ENCODE data around the gene CAPG. TPM values are rescaled to one million over a fixed set of nuclear protein-coding genes. Genes with fewer than 3 reads are reported as not detected.
"Not testable (repeated sequence)": the region's sequence is repeated elsewhere in the genome, so short reads cannot be mapped to it uniquely, and the experiment has no call there.

CAPG gene
- total RNA-seq, 2 experiments from 2014 or later: 299 to 387 TPM

DNA sequence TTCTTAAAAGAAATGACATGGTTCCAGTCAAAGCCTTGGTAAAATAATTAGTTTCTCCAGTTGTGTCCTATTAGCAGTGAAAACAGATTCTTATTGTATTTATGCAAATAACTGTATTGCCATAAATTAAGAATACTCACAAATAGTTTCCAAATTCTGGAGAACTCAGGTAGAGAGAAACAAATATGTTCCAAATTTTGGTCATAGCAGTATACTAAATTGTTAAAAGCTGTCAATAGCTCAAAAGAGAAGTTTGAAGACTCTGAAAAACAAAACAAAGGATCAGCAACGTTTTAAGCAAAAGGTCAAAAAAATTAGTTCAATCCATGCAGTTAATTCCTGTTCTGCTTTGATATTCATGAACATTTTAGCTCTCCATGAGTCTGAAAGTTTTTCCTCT, 30.1 kb downstream of the CAPG start:
- Mint-ChIP-seq H3K9me3 (peaks cover 8% of the 10 kb centered on the region), H3K4me1 (no peaks in the 10 kb centered on the region), H3K27me3 (no peaks in the 10 kb centered on the region), H3K4me3 (no peak overlapping the region), H3K27ac (no peak overlapping the region), H3K36me3 (ENCODE audit: low read depth) (peaks cover 46% of the 10 kb centered on the region)
- CTCF ChIA-PET: interaction anchor here (0.5 to 1.3 kb wide), 2 partner anchors 14 to 32 kb away, joined by 3 to 4 read pairs; no protein-coding TSS in a partner anchor
- DNase-seq: no peak
- POLR2A ChIA-PET: interaction anchor here (0.6 kb wide), 1 partner anchor 345 kb away, joined by 3 read pairs; no protein-coding TSS in a partner anchor

- ChIA-PET CTCF (no interaction called here), POLR2A (no interaction called here)
- no peaks in the 10 kb centered on the region for H3K27me3 Mint-ChIP-seq
- H3K4me1 Mint-ChIP-seq: no peaks in the 10 kb centered on the region
- H3K4me3 Mint-ChIP-seq: no peak overlapping the region
- no peak overlapping the region for H3K27ac Mint-ChIP-seq
- peaks cover 8% of the 10 kb centered on the region for H3K9me3 Mint-ChIP-seq
- DNase-seq: no peak
- H3K36me3 Mint-ChIP-seq (ENCODE audit: low read depth): peaks cover 47% of the 10 kb centered on the region
These were observed 31.9 kb downstream of the CAPG start for GRCh38 chr2:85378257-85378656.

- peaks cover 48% of the 10 kb centered on the region for H3K36me3 Mint-ChIP-seq (ENCODE audit: low read depth)
These were observed 33.1 kb downstream of the CAPG start for GRCh38 chr2:85377083-85377482.

DNA sequence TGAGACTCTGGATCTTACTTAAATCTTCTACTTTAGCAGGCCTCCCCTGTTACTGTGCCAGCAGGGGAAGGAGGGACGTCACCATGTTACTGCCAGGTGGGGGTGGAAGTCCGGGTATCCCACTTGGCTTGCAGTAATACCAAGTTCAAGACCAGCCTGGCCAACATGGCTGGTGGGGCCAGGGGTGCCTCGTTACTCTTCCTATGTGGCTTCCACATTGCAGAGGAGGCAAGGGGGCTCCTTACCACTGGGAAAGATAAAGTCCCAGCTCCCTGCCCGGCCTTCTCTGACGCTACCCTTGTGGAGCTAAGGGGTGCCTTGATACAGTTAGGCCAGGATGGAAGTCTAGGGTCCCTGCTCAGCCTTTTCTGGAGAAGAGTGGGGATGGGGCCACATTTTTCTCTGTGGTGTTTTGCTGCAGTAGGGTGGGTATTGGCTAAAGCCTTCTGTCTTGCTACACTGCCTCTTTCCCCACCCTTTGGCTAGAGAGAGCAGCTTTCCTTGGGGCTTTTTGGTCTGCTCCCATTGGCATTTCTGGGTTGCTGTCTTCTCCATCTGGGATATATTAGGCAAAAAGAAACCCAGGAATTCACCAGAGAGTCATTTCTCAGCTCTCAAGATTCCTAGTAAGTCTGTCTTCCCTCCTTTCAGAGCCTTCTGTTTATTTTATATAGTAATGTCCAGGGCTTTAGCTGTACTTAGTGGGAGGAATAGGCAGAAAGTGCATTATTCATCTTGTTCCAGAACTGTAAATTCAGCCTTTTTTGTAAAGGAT, 33.7 kb downstream of the CAPG start:
- ChIA-PET POLR2A (no interaction called here), CTCF (interaction anchor here (0.6 to 1.5 kb wide), 3 partner anchors 9 to 108 kb away, joined by 3 read pairs; no protein-coding TSS in a partner anchor)
- no peaks in the 10 kb centered on the region for H3K27me3 Mint-ChIP-seq
- H3K4me1 Mint-ChIP-seq: no peaks in the 10 kb centered on the region
- peaks cover 8% of the 10 kb centered on the region for H3K9me3 Mint-ChIP-seq
- H3K27ac Mint-ChIP-seq: no peak overlapping the region
- H3K4me3 Mint-ChIP-seq: no peak overlapping the region
- DNase-seq: no peak
- peaks cover 45% of the 10 kb centered on the region for H3K36me3 Mint-ChIP-seq (ENCODE audit: low read depth)

More at GRCh38 chr2:85377083-85377482, 33.1 kb downstream of the CAPG start:
- H3K27me3 Mint-ChIP-seq: no peaks in the 10 kb centered on the region
- no peak for DNase-seq
- POLR2A ChIA-PET: no interaction called here
- CTCF ChIA-PET: interaction anchor here (0.6 to 1.5 kb wide), 2 partner anchors 10 to 352 kb away, joined by 3 to 4 read pairs; no protein-coding TSS in a partner anchor
- no peak overlapping the region for H3K4me3 Mint-ChIP-seq
- H3K4me1 Mint-ChIP-seq: no peaks in the 10 kb centered on the region
- no peak overlapping the region for H3K27ac Mint-ChIP-seq
- H3K9me3 Mint-ChIP-seq: peaks cover 8% of the 10 kb centered on the region

- no peak for DNase-seq
- Mint-ChIP-seq H3K36me3 (ENCODE audit: low read depth) (peaks cover 10% of the 10 kb centered on the region), H3K27me3 (no peaks in the 10 kb centered on the region), H3K27ac (no peak overlapping the region), H3K4me1 (no peaks in the 10 kb centered on the region), H3K9me3 (no peaks in the 10 kb centered on the region), H3K4me3 (no peak overlapping the region)
- POLR2A ChIA-PET: no interaction called here
- CTCF ChIA-PET: interaction anchor here (0.6 to 1.6 kb wide), 4 partner anchors 18 to 49 kb away, joined by 3 to 7 read pairs (median 5); no protein-coding TSS in a partner anchor
These were observed 39.1 kb downstream of the CAPG start for GRCh38 chr2:85371045-85371444.

DNA sequence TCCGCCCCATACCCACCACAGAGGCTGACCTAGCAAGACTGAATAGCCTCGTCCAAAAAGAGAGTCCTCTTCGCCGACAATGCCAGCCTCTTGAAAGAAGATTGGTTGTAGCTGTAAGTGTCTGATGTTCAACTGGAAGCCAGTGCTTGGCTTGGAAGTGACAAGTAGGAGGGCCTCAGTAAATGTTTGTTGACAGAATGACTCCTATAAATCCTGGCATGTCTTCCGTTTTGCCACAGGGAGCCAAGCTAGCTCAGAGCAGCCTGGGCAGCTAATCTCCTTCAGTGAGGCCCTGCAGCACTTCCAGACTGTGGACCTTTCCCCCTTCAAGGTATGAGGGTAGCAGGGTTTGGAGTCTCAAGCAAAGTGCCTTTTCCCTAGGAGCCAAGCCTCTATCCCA, 40.7 kb downstream of the CAPG start:
- Mint-ChIP-seq H3K4me1 (no peaks in the 10 kb centered on the region), H3K4me3 (no peak overlapping the region), H3K9me3 (no peaks in the 10 kb centered on the region), H3K27me3 (no peaks in the 10 kb centered on the region), H3K27ac (peak overlapping the region; percentile 19), H3K36me3 (ENCODE audit: low read depth) (peaks cover 10% of the 10 kb centered on the region)
- ChIA-PET POLR2A (no interaction called here), CTCF (interaction anchor here (0.6 to 1.6 kb wide), 4 partner anchors 16 to 437 kb away, joined by 4 to 6 read pairs (median 4); partner anchors contain the start of genes ELMOD3 and RETSAT)
- no peak for DNase-seq

DNA sequence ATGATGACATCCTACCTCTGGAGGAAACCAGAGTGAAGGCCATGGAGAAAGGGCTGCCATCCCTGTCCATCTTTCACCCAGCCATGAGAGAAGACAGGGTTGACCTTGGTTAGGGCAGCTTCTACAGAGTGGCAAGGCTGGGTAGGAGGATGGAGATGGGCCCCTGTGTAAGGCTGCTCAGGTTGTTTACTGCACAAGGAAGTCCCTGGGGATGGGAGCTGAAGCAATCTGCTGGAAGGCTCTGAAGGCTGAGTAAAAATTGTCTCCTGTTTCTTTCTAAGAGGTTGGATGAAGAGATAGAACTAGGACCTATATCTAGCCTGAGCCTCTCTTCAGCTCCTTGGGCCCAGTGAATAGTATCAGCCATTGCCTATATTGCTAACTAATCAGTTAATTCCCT, 41.2 kb downstream of the CAPG start:
- H3K27ac Mint-ChIP-seq: no peak overlapping the region
- peaks cover 8% of the 10 kb centered on the region for H3K36me3 Mint-ChIP-seq (ENCODE audit: low read depth)
- no peaks in the 10 kb centered on the region for H3K4me1 Mint-ChIP-seq
- no peak for DNase-seq
- CTCF ChIA-PET: interaction anchor here (0.7 to 1.2 kb wide), 2 partner anchors 21 to 86 kb away, joined by 3 to 4 read pairs; no protein-coding TSS in a partner anchor
- no peak overlapping the region for H3K4me3 Mint-ChIP-seq
- no peaks in the 10 kb centered on the region for H3K9me3 Mint-ChIP-seq
- POLR2A ChIA-PET: no interaction called here
- no peaks in the 10 kb centered on the region for H3K27me3 Mint-ChIP-seq

- Mint-ChIP-seq H3K4me3 (no peak overlapping the region), H3K36me3 (ENCODE audit: low read depth) (peaks cover 13% of the 10 kb centered on the region), H3K27ac (no peak overlapping the region), H3K9me3 (no peaks in the 10 kb centered on the region), H3K27me3 (no peaks in the 10 kb centered on the region), H3K4me1 (no peaks in the 10 kb centered on the region)
- CTCF ChIA-PET: interaction anchor here (0.9 to 3.6 kb wide), 3 partner anchors 10 to 25 kb away, joined by 3 to 27 read pairs (median 4); partner anchors contain the start of genes ELMOD3 and RETSAT
- no peak for DNase-seq
- POLR2A ChIA-PET: no interaction called here
These were observed 43.0 kb downstream of the CAPG start for GRCh38 chr2:85367180-85367579.

GRCh38 chr2:85362653-85363387, 47.3 kb downstream of the CAPG start:
- H3K36me3 Mint-ChIP-seq (ENCODE audit: low read depth): peaks cover 21% of the 10 kb centered on the region
- H3K9me3 Mint-ChIP-seq, DNase-seq, H3K27me3 Mint-ChIP-seq, H3K4me1 Mint-ChIP-seq, POLR2A ChIA-PET, H3K27ac Mint-ChIP-seq, CTCF ChIA-PET, H3K4me3 Mint-ChIP-seq: not testable (repeated sequence)

DNA sequence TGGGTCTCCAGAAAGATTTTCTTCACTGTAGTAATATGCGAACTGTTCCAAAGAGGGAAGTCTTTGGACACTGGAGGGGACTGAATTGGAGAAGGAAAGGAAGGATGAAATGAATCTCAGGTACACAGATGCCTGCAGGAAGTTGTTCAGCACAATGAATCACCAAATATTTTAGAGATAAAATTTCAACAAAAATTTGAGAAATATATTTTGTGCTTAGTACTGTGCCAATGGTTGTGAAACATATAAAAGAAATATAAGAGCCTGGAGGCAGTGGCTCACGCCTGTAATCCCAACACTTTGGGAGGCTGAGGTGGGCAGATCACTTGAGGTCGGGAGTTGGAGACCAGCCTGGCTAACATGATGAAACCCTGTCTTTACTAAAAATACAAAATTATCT, 52.4 kb downstream of the CAPG start:
- Mint-ChIP-seq H3K4me3 (no peak overlapping the region), H3K27me3 (no peaks in the 10 kb centered on the region), H3K9me3 (no peaks in the 10 kb centered on the region), H3K36me3 (ENCODE audit: low read depth) (peaks cover 28% of the 10 kb centered on the region), H3K4me1 (peaks cover 36% of the 10 kb centered on the region), H3K27ac (no peak overlapping the region)
- CTCF ChIA-PET: interaction anchor here (1.0 to 5.1 kb wide), 2 partner anchors 8 to 194 kb away, joined by 3 to 27 read pairs; no protein-coding TSS in a partner anchor
- DNase-seq: no peak
- POLR2A ChIA-PET: no interaction called here

DNA sequence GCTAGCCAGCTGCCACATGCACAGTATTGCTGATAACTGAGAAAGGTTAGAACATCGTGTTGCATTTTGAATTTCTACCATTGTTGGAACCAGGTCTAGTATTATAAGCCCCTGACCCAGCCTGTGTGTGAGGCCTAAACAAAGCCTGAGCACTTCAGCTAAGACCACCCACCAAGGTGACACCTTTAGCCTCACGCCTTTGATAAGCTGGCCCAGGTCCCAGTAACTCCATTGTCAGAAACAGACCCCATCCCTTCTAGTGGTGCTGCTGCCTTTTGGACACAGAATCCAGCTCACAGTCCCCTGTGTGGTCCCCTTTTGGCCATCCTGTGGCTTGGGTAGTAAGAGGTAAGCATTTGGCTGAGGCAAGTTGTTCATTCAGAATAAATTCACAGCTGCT, 54.0 kb downstream of the CAPG start:
- CTCF ChIA-PET: interaction anchor here (0.5 to 5.1 kb wide), 4 partner anchors 9 to 449 kb away, joined by 3 to 27 read pairs (median 4); no protein-coding TSS in a partner anchor
- H3K27ac Mint-ChIP-seq: no peak overlapping the region
- H3K4me3 Mint-ChIP-seq: peak overlapping the region; percentile 96
- no peaks in the 10 kb centered on the region for H3K9me3 Mint-ChIP-seq
- peaks cover 20% of the 10 kb centered on the region for H3K36me3 Mint-ChIP-seq (ENCODE audit: low read depth)
- H3K4me1 Mint-ChIP-seq: peaks cover 42% of the 10 kb centered on the region
- H3K27me3 Mint-ChIP-seq: no peaks in the 10 kb centered on the region
- POLR2A ChIA-PET: no interaction called here
- no peak for DNase-seq

GRCh38 chr2:85355521-85355920, 54.6 kb downstream of the CAPG start:
- ChIA-PET POLR2A (no interaction called here), CTCF (interaction anchor here (0.5 to 5.1 kb wide), 4 partner anchors 10 to 450 kb away, joined by 3 to 27 read pairs (median 4); no protein-coding TSS in a partner anchor)
- Mint-ChIP-seq H3K27me3 (no peaks in the 10 kb centered on the region), H3K4me3 (peak overlapping the region; percentile 96), H3K27ac (peak overlapping the region; percentile 96), H3K4me1 (peaks cover 46% of the 10 kb centered on the region), H3K9me3 (no peaks in the 10 kb centered on the region), H3K36me3 (ENCODE audit: low read depth) (peaks cover 26% of the 10 kb centered on the region)
- DNase-seq: no peak

- Mint-ChIP-seq H3K4me3 (peak overlapping the region; percentile 96), H3K4me1 (peaks cover 46% of the 10 kb centered on the region), H3K36me3 (ENCODE audit: low read depth) (peaks cover 30% of the 10 kb centered on the region), H3K9me3 (no peaks in the 10 kb centered on the region), H3K27me3 (no peaks in the 10 kb centered on the region), H3K27ac (peak overlapping the region; percentile 96)
- ChIA-PET POLR2A (interaction anchor here (0.7 to 1.6 kb wide), 2 partner anchors 21 to 28 kb away, joined by 3 to 4 read pairs; no protein-coding TSS in a partner anchor), CTCF (interaction anchor here (1.0 to 5.1 kb wide), 2 partner anchors 10 to 191 kb away, joined by 4 to 27 read pairs; no protein-coding TSS in a partner anchor)
- DNase-seq: no peak
These were observed 55.1 kb downstream of the CAPG start for GRCh38 chr2:85355073-85355410.
